Stimulated activated CD8-positive, alpha-beta memory T cell treated with anti-CD3 and anti-CD28 coated beads, Interleukin-7, amount 100 ng/mL, for 24 hours (primary cell): Measurements from ENCODE around the gene KIF18B.
"Not testable (repeated sequence)": the region's sequence is repeated elsewhere in the genome, so short reads cannot be mapped to it uniquely, and the experiment has no call there.

ENCODE experiments used
- DNase-seq: peaks from one replicate; pipeline ENCODE4 v3.0.0-alpha.2; 2020; ENCODE audit warnings: low read depth

The KIF18B gene

GRCh38 chr17:44969144-44969780 lies 21.7 kb upstream of the KIF18B start:
- no peak for DNase-seq

DNA sequence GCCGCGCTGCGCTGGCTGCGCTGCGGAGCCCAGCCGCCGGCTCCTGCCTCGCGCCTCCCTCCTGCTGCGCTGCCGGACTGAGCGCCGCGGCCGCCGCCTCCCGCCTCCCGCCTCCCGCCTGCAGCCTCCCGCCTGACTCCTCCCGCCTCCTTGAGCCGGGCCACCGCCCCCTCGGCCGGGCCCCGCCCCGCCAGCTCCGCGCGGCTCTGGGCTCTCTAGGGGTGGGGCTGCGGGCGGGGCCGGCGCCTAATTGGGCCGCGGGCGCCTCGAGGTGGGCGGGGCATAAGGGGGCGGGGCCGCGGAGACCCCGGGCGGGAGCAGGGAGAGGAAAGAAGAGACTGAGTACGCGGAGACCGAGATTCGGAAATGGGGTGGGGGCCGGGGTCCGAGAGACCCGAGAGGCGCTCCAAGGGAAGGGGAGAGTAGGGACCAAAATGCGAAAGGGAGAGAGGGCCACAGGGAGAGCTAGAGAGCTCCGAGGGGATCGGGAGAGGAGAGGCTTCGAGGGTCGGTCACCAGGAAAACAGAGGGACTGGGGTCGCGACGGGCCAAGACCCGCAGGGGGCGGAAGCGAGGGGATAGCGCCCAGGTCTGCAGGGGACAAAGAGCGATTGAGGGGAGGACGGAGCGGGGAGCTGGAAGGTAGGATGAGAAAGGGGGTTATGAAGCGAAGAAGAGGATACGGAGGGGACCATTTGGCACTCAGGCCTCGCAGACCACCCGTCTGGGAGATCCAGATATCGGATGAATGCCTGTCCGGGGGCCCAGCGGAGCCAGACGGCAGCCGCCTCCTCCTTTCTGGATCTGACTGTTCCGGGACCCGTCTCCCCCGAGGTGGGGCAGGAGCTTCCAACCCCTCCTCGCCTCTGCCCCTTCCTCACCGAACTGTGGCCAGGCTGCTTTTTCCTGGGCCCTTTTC lies 20.9 kb upstream of the KIF18B start, which contains the start of gene C1QL1:
Gene C1QL1, minus strand, starts transcription at position 79 of the 919 bp plus-strand sequence. CDS start 255 bp downstream, outside the sequence.
- DNase-seq: peak; percentile 72

- no peak for DNase-seq
Measured at GRCh38 chr17:44967907-44968224, 20.3 kb upstream of the KIF18B start.

DNA sequence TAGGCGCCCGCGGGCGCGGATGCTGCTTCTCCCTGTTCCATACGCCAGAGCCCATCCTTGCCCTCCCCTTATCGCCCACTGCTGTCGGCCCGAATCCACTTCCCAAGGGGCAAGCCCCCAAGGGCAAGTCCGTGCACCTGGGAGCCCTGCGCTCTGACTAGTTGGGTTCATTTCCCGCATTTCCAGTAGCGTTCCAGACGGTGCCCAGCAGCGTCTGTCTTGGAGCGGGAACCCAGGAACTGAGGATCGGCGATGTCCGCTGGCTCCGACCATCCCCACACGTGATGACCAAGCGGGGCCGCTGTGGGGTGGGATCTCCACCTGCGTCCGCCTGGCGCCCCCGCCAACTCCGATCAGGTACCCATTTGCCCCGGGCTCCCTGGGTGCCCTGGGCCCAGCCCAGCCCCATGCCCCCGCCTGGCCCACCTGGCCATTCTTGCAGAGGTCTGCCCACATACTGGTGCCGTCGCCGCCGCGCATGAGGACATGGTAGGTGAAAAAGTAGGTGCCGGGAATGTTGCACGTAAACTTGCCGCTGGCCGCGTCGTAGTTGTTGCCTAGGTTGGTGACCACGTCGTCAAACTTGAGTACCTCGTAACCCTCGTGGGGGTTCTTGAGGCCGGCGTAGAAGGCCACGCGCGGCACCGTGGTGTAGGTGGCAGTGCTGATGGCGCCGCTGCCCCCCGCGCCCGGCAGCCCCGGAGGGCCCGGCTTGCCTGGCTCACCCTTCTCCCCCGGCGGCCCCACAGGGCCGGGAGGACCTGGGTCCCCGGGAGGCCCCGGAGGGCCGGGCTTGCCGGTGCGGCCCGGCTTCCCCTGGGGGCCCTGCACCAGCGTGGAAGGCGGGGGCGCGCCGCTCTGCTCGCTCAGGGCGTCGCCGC lies 19.7 kb upstream of the KIF18B start:
- DNase-seq: no peak

DNA sequence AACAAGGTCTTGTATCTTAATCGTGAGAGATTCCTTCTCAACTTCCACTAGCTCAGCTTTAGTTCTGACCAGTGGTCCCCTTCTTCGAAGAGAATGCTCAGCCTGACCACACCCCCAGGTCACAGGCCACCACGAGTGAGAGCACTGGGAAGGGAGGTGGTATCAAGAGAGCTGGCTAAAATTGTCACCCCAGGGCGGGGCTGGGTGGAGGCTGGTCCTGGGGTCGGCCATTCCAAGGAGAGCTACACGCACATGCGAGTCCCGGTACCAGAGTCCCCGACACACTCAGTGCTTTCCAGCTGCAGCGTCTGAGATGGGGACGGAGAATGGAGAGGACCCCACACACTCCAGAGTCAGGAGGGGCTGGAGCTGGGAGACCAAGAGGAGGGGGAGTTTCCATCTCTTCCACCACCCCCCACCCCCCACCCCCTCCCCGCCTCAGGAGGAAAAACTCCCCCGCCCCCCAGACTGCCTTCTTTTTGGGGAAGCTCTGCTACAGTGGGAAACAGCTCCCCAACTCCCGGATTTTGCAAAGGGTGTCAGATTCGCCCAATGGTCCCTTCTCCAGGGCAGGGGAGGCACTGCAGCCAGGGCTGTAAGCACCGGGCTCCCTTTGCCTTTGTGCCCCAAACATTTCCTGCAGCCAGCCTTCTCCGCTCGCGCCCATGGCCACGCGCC lies 18.9 kb upstream of the KIF18B start:
- no peak for DNase-seq

- no peak for DNase-seq
Measured at GRCh38 chr17:44965481-44966234, 18.1 kb upstream of the KIF18B start.

DNA sequence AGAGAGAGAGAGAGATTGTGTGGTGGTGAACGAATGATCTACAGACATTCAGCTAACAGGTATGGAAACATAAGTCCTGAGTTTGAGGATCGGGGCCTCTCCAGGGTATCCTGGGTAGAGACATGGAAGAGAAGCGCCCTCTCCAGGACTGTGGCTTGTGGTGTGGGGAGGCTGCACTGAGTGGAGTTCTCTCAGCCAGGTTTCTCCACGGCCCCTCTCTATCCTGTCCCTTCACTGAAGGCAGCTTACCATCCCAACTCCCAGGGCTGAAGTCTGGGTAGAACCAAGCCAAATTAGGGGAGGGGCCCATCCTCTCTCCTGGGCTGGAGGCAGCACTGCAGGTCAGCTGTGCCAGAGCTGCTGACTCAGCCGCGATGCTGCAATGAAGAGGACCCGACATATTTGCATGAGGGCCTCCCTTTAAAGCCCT lies 14.4 kb upstream of the KIF18B start:
- DNase-seq: no peak

- no peak for DNase-seq
Measured at GRCh38 chr17:44960691-44961090, 13.1 kb upstream of the KIF18B start.

DNA sequence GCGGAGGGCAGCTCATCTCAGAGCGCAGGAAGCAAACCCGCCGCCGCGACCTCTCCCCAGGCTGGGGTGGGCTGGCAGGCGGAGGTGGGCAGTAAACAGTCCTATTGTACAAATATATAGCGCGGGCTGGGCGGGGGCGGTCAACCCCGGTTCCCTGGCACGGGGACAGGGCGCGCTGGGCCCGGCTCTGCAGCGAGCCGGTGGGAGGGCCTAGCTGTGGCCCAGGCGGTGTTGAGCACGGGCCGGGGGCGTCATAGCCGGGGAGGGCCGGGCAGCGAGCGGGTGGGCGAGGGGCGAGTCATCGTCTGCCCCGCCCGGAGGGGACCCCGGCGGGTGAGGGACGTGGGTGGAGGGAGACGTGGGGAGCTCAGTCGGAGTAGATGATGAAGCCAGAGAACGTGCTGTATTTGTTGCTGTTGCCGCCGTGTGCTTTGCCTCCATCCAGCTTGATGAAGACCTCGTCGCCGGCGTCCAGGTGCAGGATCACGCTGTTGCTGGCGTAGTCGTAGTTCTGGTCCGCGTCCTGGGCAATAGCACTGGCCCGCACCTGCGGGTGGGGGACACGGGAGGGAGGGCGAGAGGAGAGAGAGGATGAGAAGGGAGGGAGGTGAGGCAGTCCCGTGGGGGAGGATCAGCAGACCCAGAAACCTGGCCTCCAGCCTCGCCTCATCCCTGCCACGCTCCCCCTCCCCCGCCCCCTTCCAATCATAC lies 12.4 kb upstream of the KIF18B start:
- DNase-seq: no peak

DNA sequence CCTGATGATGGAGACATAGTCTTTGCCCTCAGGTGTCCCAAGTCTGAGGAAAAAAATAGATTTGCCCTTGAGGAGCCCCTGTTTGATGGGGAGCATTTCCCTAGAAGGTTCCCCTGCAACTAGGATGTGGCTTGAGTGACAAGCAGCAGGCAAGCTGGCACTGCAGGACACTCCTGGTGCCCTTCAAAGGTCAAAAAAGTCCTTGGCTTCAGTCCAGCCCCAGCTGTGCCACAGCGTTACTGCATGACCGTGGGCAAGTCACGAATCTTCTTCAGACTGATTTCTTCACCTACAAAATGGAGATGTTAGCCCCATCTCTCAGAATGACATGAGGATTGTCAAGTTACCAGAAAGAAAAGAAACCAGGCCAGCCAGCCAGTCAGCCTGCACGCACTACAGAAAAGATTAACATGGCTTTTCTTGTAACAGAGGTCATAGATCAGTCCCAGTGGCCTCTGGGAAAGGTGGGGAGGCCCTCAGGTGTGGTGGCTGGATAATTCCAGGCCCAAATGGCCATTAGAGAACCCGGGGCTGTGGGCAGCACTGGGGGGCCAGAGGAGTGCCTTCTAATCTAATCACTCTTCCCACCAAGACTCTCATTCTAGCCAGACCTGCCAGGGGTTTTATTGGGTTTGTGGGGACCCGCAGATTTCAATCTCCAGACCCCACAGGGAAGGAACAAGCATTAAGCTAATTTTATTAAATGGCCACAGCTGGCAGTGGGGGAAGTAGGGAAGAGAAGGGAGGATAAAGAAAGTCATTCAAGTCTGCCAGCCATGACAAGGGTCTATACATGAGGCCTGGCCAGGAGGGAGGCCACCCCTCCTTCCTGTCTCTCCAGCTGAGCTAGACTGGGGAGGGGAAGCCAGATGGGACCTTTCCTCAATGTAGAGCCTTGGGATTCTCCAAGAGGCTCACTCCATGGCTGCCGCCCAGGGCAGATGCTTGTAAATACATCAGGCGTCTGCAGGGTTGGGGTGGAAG lies 9.7 kb upstream of the KIF18B start:
- DNase-seq: no peak

GRCh38 chr17:44955674-44956425 lies 8.3 kb upstream of the KIF18B start:
- DNase-seq: no peak

- DNase-seq: no peak
Measured at GRCh38 chr17:44952946-44953475, 5.4 kb upstream of the KIF18B start.

- no peak for DNase-seq
Measured at GRCh38 chr17:44948315-44948795, 782 bp upstream of the KIF18B start.

GRCh38 chr17:44945652-44946051 lies 1.9 kb downstream of the KIF18B start:
- DNase-seq: not testable (repeated sequence)

DNA sequence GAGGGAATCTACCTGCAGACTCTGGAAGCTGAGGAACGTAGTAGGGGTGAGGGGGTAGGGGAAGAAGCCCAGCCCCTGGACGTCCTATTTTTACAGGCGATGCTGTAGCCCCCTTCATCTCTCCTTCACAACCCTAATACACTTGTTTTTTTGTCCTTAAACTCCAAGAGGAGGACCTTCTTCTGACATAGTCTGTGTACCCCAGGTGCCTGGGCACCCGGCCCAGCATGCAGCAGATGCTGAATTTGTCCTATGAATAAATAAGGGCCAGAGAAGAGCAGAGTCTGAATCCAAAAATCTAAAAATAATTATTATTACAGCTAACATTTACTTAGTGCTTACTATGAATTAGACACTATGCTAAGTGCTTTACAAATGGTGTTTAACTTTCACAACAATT lies 5.1 kb downstream of the KIF18B start:
- no peak for DNase-seq

DNA sequence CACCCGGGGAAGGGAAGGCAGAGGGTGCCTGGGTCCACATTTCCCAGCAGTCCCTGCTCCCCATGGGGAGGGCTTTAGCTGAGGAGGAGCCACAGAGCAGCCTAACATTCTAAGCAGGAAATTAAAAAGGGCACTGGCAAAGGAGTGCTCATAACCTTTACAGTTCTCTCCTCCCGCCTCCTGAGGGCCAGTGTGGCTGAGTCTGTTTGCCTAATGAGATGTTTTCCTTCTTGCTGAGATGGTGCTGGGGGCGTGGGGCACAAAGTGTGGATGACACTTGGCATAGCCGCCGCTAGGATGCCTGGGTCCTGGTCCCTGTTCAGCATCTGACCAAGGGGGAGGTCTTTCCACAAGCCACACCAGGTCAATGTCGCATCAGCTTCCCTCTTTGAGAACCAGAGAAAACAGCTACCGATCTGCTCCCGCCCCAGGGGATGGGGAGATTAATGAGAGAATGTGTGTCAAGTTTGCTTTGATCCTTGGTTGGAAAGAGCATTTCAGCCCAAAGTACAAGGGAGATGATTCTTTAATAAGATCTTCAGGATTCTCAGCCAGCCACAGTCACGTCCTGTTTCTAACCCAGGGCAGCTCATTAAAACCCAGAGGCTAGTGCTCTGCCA lies 5.8 kb downstream of the KIF18B start:
- DNase-seq: no peak

- no peak for DNase-seq
Measured at GRCh38 chr17:44940768-44941167, 6.8 kb downstream of the KIF18B start.

- no peak for DNase-seq
Measured at GRCh38 chr17:44940317-44940716, 7.3 kb downstream of the KIF18B start.
